Nephron (organoid): ENCODE data around the gene PLPP2.

ENCODE experiments used
- H3K27ac Mint-ChIP-seq, 3 experiments: 2 replicates each; pipeline ENCODE4 v1.8.0; 2020; ENCODE audit warnings: mixed read lengths in 3 of 3, mild to moderate bottlenecking in 2 of 3, moderate library complexity in 1 of 3
- H3K27me3 Mint-ChIP-seq: 2 replicates; pipeline ENCODE4 v1.8.0; 2021; ENCODE audit warnings: low read depth, mild to moderate bottlenecking, moderate library complexity, mixed read lengths
- H3K36me3 Mint-ChIP-seq: 2 replicates; pipeline ENCODE4 v1.8.0; 2020; ENCODE audit warnings: low read depth, mixed read lengths
- H3K4me1 Mint-ChIP-seq: 2 replicates; pipeline ENCODE4 v1.8.0; 2020; ENCODE audit warnings: mixed read lengths
- H3K4me3 Mint-ChIP-seq, 3 experiments: 2 replicates each; pipeline ENCODE4 v1.8.0; 2020; ENCODE audit warnings: mild to moderate bottlenecking in 3 of 3, mixed read lengths in 3 of 3, moderate library complexity in 2 of 3
- H3K9me3 Mint-ChIP-seq: 2 replicates; pipeline ENCODE4 v1.8.0; 2020; ENCODE audit warnings: mixed read lengths
- TF ChIP-seq, protein P1 (sequence below), 3 experiments: fragments of 200-600 bp; sonication (generic); IDR thresholded peaks; one replicate each; pipeline ENCODE4 v1.5.0; 2021; ENCODE audit warnings: antibody characterized with exemption in 3 of 3; ENCODE audit not compliant: unreplicated experiment in 3 of 3

PLPP2 gene

DNA sequence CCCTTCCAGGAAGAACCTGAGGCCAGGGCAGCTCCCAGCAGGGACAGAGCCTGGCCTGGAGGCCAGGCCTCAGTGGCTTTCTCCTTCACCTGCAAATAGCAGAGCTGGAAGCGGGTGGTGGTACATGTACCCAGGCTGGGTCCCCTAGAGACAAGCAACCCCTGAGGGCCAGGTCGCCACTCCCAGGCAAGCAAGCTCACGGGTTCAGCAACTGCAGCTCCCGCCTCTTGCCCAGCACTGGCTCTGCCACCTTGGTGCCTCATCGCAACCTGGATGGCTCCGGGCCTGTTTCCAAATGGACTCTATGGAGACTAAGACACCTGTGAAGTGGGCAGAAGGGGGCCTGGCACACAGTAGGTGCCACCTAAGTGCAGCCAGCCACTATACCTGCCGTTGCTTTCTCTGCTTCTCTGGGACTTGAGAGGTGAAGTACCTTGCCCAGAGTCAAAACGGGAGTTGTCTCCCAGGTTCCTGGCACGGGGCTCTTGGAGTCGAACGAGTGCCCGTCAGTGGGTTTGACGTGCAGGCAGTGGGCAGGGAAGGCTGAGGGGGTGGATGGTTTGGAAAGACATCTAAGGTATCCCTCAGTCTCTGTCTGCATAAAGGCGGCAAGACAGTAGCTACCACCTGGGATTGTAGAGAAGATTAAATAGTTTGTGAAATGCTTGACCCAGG, 2.4 kb upstream of the PLPP2 start:
- H3K27me3 Mint-ChIP-seq, result peaks cover 67% of the 10 kb centered on the region
- no peaks in the 10 kb centered on the region for H3K9me3 Mint-ChIP-seq
- TF ChIP-seq, protein P1, sequence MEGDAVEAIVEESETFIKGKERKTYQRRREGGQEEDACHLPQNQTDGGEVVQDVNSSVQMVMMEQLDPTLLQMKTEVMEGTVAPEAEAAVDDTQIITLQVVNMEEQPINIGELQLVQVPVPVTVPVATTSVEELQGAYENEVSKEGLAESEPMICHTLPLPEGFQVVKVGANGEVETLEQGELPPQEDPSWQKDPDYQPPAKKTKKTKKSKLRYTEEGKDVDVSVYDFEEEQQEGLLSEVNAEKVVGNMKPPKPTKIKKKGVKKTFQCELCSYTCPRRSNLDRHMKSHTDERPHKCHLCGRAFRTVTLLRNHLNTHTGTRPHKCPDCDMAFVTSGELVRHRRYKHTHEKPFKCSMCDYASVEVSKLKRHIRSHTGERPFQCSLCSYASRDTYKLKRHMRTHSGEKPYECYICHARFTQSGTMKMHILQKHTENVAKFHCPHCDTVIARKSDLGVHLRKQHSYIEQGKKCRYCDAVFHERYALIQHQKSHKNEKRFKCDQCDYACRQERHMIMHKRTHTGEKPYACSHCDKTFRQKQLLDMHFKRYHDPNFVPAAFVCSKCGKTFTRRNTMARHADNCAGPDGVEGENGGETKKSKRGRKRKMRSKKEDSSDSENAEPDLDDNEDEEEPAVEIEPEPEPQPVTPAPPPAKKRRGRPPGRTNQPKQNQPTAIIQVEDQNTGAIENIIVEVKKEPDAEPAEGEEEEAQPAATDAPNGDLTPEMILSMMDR (IDR thresholded peaks at IDR 0.05; ENCODE audit: unreplicated experiment in 3 of 3), result no peak
- H3K4me3 Mint-ChIP-seq, result peak overlapping the region; percentile 59 to 71 (median 59)
- no peak overlapping the region for H3K27ac Mint-ChIP-seq
- H3K36me3 Mint-ChIP-seq, result no peaks in the 10 kb centered on the region
- H3K4me1 Mint-ChIP-seq, result peaks cover 19% of the 10 kb centered on the region

DNA sequence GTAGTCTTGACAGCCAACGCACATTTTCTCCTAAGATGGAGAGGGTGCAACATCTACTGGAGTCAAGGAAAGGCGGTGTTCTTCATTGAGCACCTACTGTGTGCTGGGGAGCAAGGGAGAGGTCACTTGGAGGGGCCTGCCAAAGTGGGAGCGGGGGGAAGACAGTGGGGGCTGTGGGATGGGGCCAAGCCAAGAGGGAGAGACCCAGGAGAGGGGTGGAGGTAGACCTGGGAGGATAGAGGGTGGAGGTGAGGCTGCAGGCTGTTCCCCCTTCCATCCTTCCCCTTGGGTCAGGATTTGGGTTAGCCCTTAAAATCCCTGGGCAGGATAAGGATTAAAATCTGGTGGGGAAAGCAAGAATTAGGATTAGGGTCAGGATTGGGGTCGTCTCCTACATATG, 1.7 kb upstream of the PLPP2 start:
- Mint-ChIP-seq H3K9me3 (no peaks in the 10 kb centered on the region), H3K4me3 (peak overlapping the region in 1 of 3 experiments; percentile 11), H3K36me3 (no peaks in the 10 kb centered on the region), H3K27me3 (peaks cover 73% of the 10 kb centered on the region), H3K4me1 (peaks cover 19% of the 10 kb centered on the region), H3K27ac (no peak overlapping the region)
- TF ChIP-seq, protein P1 (IDR thresholded peaks at IDR 0.05; ENCODE audit: unreplicated experiment in 3 of 3), result no peak

DNA sequence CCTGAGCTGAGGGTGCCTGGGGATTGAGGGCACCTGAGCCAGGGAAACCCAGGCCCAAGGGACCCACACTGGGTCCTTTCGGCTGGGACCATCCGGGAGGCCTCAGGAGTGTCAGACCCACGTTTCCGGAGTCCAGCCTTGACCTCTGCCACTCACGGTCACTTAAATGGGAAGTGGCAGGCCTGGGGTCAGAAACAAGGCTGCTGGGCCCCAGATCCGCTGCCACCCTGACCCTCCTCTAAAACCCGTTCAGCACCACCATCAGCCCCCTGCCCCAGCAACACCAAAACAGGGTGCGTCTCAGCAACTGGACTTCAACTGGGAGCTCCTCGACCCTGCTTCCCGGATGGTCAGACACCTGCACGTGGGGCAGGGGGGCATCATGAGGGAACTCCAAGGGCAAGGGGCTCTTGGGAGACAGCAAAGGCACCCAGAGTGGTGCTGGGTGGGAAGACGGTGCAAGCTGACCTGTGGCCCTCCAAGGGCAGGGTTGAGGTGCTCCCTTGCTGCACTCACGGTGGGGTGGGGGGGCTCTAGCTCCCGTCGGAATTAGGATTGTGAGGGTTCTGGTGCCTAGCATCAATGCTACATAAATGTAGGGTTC, 1.2 kb upstream of the PLPP2 start:
- Mint-ChIP-seq H3K9me3 (no peaks in the 10 kb centered on the region), H3K27me3 (peaks cover 77% of the 10 kb centered on the region)

DNA sequence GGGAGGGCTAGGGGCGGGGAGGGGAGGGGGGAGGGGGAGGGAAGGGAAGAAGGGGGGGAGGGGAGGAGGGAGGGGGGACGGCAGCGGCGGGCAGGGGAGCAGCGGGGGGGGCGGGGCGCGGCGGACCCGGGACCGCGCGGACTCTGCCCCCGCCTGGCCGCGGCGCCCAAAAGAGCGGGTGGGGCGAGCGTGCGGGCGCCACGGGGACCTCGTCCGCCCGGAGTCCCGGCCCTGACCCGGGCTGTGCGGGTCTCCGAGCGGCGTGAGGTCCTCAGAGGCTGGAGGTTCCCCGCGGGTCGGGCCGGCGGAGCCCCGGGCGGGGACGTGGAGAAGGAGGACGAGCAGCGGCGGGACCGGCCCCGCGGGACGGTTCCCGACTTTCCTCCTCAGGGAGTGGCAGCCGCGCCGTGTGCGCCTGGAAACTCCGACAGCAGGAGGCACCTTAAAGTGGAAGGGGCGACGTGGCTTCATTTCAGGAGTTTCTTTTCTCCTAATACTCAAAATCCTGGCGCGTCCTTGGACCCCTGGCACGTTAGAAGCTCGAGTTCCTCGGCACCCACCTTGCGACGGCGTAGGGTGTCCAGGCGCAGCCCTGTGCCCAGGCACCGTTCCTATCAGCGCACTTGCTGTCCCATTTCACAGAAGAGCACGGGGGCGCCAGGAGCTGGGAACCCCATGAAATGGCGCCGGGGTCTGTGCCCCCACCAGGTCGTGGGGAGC, 518 bp upstream of the PLPP2 start:
- Mint-ChIP-seq H3K4me3 (no peak overlapping the region), H3K4me1 (peaks cover 19% of the 10 kb centered on the region), H3K9me3 (no peaks in the 10 kb centered on the region), H3K36me3 (no peaks in the 10 kb centered on the region), H3K27ac (no peak overlapping the region), H3K27me3 (peaks cover 83% of the 10 kb centered on the region)
- TF ChIP-seq, protein P1 (IDR thresholded peaks at IDR 0.05; ENCODE audit: unreplicated experiment in 3 of 3), result no peak

More for the DNA sequence above, 1.2 kb upstream of the PLPP2 start:
- H3K27ac Mint-ChIP-seq, result no peak overlapping the region
- H3K4me3 Mint-ChIP-seq, result peak overlapping the region in 1 of 3 experiments; percentile 11
- TF ChIP-seq, protein P1 (IDR thresholded peaks at IDR 0.05; ENCODE audit: unreplicated experiment in 3 of 3), result no peak
- peaks cover 19% of the 10 kb centered on the region for H3K4me1 Mint-ChIP-seq
- no peaks in the 10 kb centered on the region for H3K36me3 Mint-ChIP-seq

DNA sequence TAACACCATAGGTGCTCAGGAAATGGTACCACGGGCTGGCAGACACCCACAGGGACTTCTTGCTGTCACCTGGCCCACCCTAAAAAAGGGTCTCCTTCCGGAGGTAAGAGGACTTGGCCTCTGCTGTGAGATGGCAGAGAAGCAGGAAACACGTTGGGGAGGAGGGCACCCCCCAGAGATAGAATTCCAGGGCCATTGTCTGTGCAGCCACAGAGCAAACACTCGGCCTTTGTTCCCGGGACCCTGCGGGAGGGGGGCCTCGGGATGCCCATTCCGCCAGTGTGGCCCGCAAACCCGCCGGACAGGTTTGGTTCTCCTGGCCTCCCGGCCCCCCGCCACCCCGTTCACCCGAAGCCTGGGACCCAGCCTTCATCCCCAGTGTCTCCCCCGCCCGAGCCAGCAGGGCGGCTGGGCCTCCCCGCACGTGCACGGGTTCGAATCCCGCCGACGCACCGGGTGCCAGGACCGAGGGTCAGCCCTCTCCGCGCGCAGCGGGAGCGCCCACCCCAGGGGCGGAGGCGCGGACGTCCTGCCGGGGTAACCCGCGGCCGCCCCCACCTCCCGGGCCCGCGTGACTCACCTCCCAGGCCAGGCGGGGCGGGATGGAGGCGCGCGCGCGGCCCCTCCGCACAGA, 714 bp downstream of the PLPP2 start:
- peaks cover 13% of the 10 kb centered on the region for H3K4me1 Mint-ChIP-seq
- no peaks in the 10 kb centered on the region for H3K9me3 Mint-ChIP-seq
- H3K36me3 Mint-ChIP-seq, result no peaks in the 10 kb centered on the region
- H3K27ac Mint-ChIP-seq, result no peak overlapping the region
- H3K4me3 Mint-ChIP-seq, result peak overlapping the region in 2 of 3 experiments; percentile 23 to 52
- peaks cover 77% of the 10 kb centered on the region for H3K27me3 Mint-ChIP-seq
- TF ChIP-seq, protein P1 (IDR thresholded peaks at IDR 0.05; ENCODE audit: unreplicated experiment in 3 of 3), result no peak
